AG09319 (cell line): ENCODE results near the gene GMPS.

ENCODE experiments used
- DNase-seq: peaks from one replicate; pipeline ENCODE4 v3.0.0-alpha.2; 2010; ENCODE audit warnings: low read depth; ENCODE audit errors: extremely low read depth
- CTCF ChIP-seq: IDR thresholded peaks from 2 replicates; pipeline ENCODE4 v1.5.1; 2011; ENCODE audit warnings: low read depth, mild to moderate bottlenecking, inconsistent platforms, low read length, moderate library complexity

Gene GMPS

GRCh38 chr3:155869691-155870090, 759 bp upstream of the GMPS start:
- TF ChIP-seq CTCF = no peak
- no peak for DNase-seq

GRCh38 chr3:155870945-155871745, 695 bp downstream of the GMPS start:
- no peak for DNase-seq
- no peak for TF ChIP-seq CTCF

GRCh38 chr3:155871746-155872158, 1.3 kb downstream of the GMPS start:
- DNase-seq = no peak
- no peak for TF ChIP-seq CTCF

GRCh38 chr3:155872904-155873646, 2.6 kb downstream of the GMPS start:
- no peak for DNase-seq
- TF ChIP-seq CTCF = no peak

GRCh38 chr3:155876037-155876436, 5.6 kb downstream of the GMPS start:
- TF ChIP-seq CTCF = no peak
- DNase-seq = no peak

- no peak for DNase-seq
- TF ChIP-seq CTCF = no peak
Observed at GRCh38 chr3:155876503-155876902, 6.1 kb downstream of the GMPS start.

- DNase-seq = no peak
- no peak for TF ChIP-seq CTCF
Observed at GRCh38 chr3:155880286-155880685, 9.8 kb downstream of the GMPS start.
